ENCODE data around the gene RNF144A. TPM values are rescaled to one million over a fixed set of nuclear protein-coding genes. Genes with fewer than 3 reads are reported as not detected.

The RNF144A gene
- total and polyA plus RNA-seq, 2 donors (not counting 1 experiment from before 2014, with no cell fraction given): 0.17 to 0.24 TPM

GRCh38 chr2:6926071-6926732 is 9.0 kb downstream of the RNF144A start:
- Histone ChIP-seq H3K4me3 (replicated peaks in 1 of 4; ENCODE audit: control extremely low read depth in 1 of 4, insufficient read depth in 1 of 4, low read depth in 3 of 4, low read length in 4 of 4) (no peak overlapping the region), H2AFZ (ENCODE audit: low read length) (no peak overlapping the region), H3K27ac (ENCODE audit: insufficient read depth, low read length) (no peak overlapping the region), H4K20me1 (ENCODE audit: control insufficient read depth, extremely low read depth, insufficient read depth, low read length) (no peaks in the 10 kb centered on the region), H3K9ac (ENCODE audit: insufficient read depth, low read length) (no peak overlapping the region), H3K9me3 (ENCODE audit: control insufficient read depth, insufficient read depth, low read depth, low read length) (no peaks in the 10 kb centered on the region), H3K4me2 (ENCODE audit: extremely low read depth, insufficient read depth, low read length) (no peak overlapping the region), H3K36me3 (ENCODE audit: control insufficient read depth, insufficient read depth, low read length) (no peaks in the 10 kb centered on the region), H3K27me3 (ENCODE audit: control insufficient read depth, insufficient read depth, low read length) (no peaks in the 10 kb centered on the region), H3K4me1 (ENCODE audit: control insufficient read depth, extremely low read depth, insufficient read depth, low read length) (no peaks in the 10 kb centered on the region), H3K79me2 (ENCODE audit: control insufficient read depth, insufficient read depth, low read length) (no peaks in the 10 kb centered on the region)
- DNase-seq (ENCODE audit: low read depth in 2 of 2): no peak
- no peak for TF ChIP-seq CTCF (conservative IDR thresholded peaks at IDR 0.05 in 1 of 2, IDR thresholded peaks at IDR 0.05 in 1 of 2; ENCODE audit: low read depth in 1 of 2, low read length in 2 of 2)
- TF ChIP-seq EZH2 (IDR thresholded peaks at IDR 0.05; ENCODE audit: low read length, missing control alignments): no peak

DNA sequence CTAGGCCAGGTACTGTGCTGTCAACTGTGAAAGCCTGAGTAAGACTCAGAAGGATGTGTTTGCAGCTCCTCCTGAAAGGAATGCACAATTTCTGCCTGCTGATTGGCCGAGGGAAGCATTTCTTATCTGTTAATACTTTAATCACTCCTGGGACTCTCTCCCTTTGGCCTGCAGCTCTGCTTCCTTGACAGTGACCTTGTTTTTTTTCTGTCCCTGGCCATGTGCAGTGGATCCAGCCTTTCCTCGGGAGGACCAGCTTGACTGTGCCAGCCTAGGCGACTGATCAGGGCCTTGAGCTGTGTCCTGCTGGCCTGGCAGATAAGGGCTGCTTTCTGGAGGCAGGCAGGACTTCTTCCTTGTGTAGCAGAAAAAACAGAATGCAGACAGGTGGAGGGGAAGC is 10.0 kb downstream of the RNF144A start:
- H3K27me3 ChIP-seq (ENCODE audit: control insufficient read depth, insufficient read depth, low read length): no peaks in the 10 kb centered on the region
- no peak overlapping the region for H3K4me3 ChIP-seq (replicated peaks in 1 of 4; ENCODE audit: control extremely low read depth in 1 of 4, insufficient read depth in 1 of 4, low read depth in 3 of 4, low read length in 4 of 4)
- H3K4me1 ChIP-seq (ENCODE audit: control insufficient read depth, extremely low read depth, insufficient read depth, low read length): no peaks in the 10 kb centered on the region
- no peak overlapping the region for H3K9ac ChIP-seq (ENCODE audit: insufficient read depth, low read length)
- no peak overlapping the region for H3K4me2 ChIP-seq (ENCODE audit: extremely low read depth, insufficient read depth, low read length)
- H3K36me3 ChIP-seq (ENCODE audit: control insufficient read depth, insufficient read depth, low read length): no peaks in the 10 kb centered on the region
- DNase-seq (ENCODE audit: low read depth in 2 of 2): no peak
- H3K27ac ChIP-seq (ENCODE audit: insufficient read depth, low read length): no peak overlapping the region
- no peak for TF ChIP-seq EZH2 (IDR thresholded peaks at IDR 0.05; ENCODE audit: low read length, missing control alignments)
- no peak for TF ChIP-seq CTCF (conservative IDR thresholded peaks at IDR 0.05 in 1 of 2, IDR thresholded peaks at IDR 0.05 in 1 of 2; ENCODE audit: low read depth in 1 of 2, low read length in 2 of 2)
- no peaks in the 10 kb centered on the region for H3K79me2 ChIP-seq (ENCODE audit: control insufficient read depth, insufficient read depth, low read length)
- H3K9me3 ChIP-seq (ENCODE audit: control insufficient read depth, insufficient read depth, low read depth, low read length): no peaks in the 10 kb centered on the region
- H4K20me1 ChIP-seq (ENCODE audit: control insufficient read depth, extremely low read depth, insufficient read depth, low read length): no peaks in the 10 kb centered on the region
- no peak overlapping the region for H2AFZ ChIP-seq (ENCODE audit: low read length)

DNA sequence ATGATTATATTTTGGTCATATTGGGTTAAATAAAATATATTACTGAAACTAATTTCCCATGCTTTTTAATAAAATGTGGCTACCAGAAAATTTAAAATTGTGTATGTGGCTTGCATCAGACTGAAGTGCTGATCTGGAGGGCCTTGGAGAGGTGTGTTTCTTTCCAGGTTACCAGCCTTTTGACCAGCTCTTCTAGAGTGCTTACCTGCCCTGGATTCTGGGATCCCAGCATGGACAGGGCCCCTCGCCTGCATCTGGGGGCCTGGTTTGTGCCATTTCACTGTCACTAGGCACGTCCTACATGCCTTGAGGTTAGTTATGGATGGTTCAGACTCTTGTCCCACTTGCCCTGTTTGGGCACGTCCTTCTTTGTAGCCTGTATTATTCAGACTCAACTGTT is 10.5 kb downstream of the RNF144A start:
- H3K79me2 ChIP-seq (ENCODE audit: control insufficient read depth, insufficient read depth, low read length): no peaks in the 10 kb centered on the region

More for the DNA sequence above, 10.5 kb downstream of the RNF144A start:
- Histone ChIP-seq H4K20me1 (ENCODE audit: control insufficient read depth, extremely low read depth, insufficient read depth, low read length) (no peaks in the 10 kb centered on the region), H3K9ac (ENCODE audit: insufficient read depth, low read length) (no peak overlapping the region), H3K4me1 (ENCODE audit: control insufficient read depth, extremely low read depth, insufficient read depth, low read length) (no peaks in the 10 kb centered on the region), H3K36me3 (ENCODE audit: control insufficient read depth, insufficient read depth, low read length) (no peaks in the 10 kb centered on the region), H3K4me3 (replicated peaks in 1 of 4; ENCODE audit: control extremely low read depth in 1 of 4, insufficient read depth in 1 of 4, low read depth in 3 of 4, low read length in 4 of 4) (no peak overlapping the region), H3K4me2 (ENCODE audit: extremely low read depth, insufficient read depth, low read length) (no peak overlapping the region), H3K27me3 (ENCODE audit: control insufficient read depth, insufficient read depth, low read length) (no peaks in the 10 kb centered on the region), H3K27ac (ENCODE audit: insufficient read depth, low read length) (no peak overlapping the region), H3K9me3 (ENCODE audit: control insufficient read depth, insufficient read depth, low read depth, low read length) (no peaks in the 10 kb centered on the region), H2AFZ (ENCODE audit: low read length) (no peak overlapping the region)
- no peak for DNase-seq (ENCODE audit: low read depth in 2 of 2)
- TF ChIP-seq EZH2 (IDR thresholded peaks at IDR 0.05; ENCODE audit: low read length, missing control alignments) (no peak), CTCF (conservative IDR thresholded peaks at IDR 0.05 in 1 of 2, IDR thresholded peaks at IDR 0.05 in 1 of 2; ENCODE audit: low read depth in 1 of 2, low read length in 2 of 2) (no peak)
